Motor neuron (in vitro differentiated cells): ENCODE data around the gene AGO3. TPM values are rescaled to one million over a fixed set of nuclear protein-coding genes. Genes with fewer than 3 reads are reported as not detected.
A peak's percentile ranks its signal among the peaks of the same experiment; 100 is the strongest.

Source experiments
- ATAC-seq, 8 experiments: fragments of 200-7000 bp; cut with Tn5 transposase; replicated peaks in 6 of 8; 2 replicates each; pipeline ENCODE4 v1.8.0; 2021; ENCODE audit warnings: mild to moderate bottlenecking in 8 of 8, moderate library complexity in 8 of 8
- H3K27ac ChIP-seq, 2 donors: fragments of 250-450 bp; sonication (Bioruptor Pico); 2 replicates each; pipeline ENCODE4 v1.9.0; 2021; ENCODE audit warnings: antibody characterized with exemption in 2 of 2, mild to moderate bottlenecking in 2 of 2, moderate library complexity in 1 of 2
- H3K4me1 ChIP-seq, 2 donors: fragments of 250-450 bp; sonication (Bioruptor Pico); replicated peaks in 1 of 2; 2 replicates each; pipeline ENCODE4 v1.6.1; 2021; ENCODE audit warnings: antibody characterized with exemption in 2 of 2, mild to moderate bottlenecking in 2 of 2, moderate library complexity in 1 of 2
- H3K4me3 ChIP-seq, 5 donors: fragments of 250-450 bp; sonication (Bioruptor Pico); 2 replicates each; pipeline ENCODE4 v1.9.0; 2021; ENCODE audit warnings: antibody characterized with exemption in 5 of 5, mild to moderate bottlenecking in 5 of 5, moderate library complexity in 4 of 5
- WGBS, 10 experiments: fragments of 450-650 bp; shearing (Covaris generic); methylation state at CpG; one replicate each; pipeline ENCODE4 v1.0.0; 2022; 5-methylcytosine and 5-hydroxymethylcytosine counted together
- in situ Hi-C, 9 experiments: fragments of 400-800 bp; cut with MboI; loops; one replicate each; pipeline ENCODE4 v1.15.0; 2021; ENCODE audit warnings: low sequenced_read_pairs in 9 of 9, low pct_unique_long_range_greater_than_20kb in 2 of 9; ENCODE audit not compliant: unreplicated experiment in 9 of 9
- total RNA-seq, 8 experiments: library from RNA; unstranded; fragments of 300-600 nt; gene quantifications; 2 replicates each; pipeline versions ENCODE4 v1.2.3 to v1.2.4, GENCODE V29; 2022

The AGO3 gene
- total RNA-seq, 8 experiments from 2014 or later = 10.5 to 35.0 (median 16.9) TPM

- ATAC-seq = peak in 5 of 8 experiments; percentile 1 to 51 (median 6)
- Histone ChIP-seq H3K4me3 (peak overlapping the region; percentile 65 to 94 (median 83)), H3K27ac (peak overlapping the region; percentile 86 to 93), H3K4me1 (peaks cover 12 to 13% of the 10 kb centered on the region in 2 donors)
- in situ Hi-C loops = loop anchor here in 1 of 9 experiments (10.0 kb wide), 1 partner anchor 335 kb away; no protein-coding TSS in a partner anchor
- 0 to 42% (median 9%) methylated on average over 1 to 31 of the region's 32 CpGs for WGBS, 10 experiments
Measured at GRCh38 chr1:36089393-36090121, 158.7 kb downstream of the AGO3 start.

- in situ Hi-C loops = loop anchor here in 1 of 9 experiments (10.0 kb wide), 1 partner anchor 334 kb away; no protein-coding TSS in a partner anchor
- no peak overlapping the region for H3K4me3 ChIP-seq
- H3K27ac ChIP-seq = no peak overlapping the region
- ATAC-seq = no peak
- WGBS, 10 experiments = 83 to 100% (median 96%) methylated on average over 1 to 2 of the region's 4 CpGs; no CpG with 5 or more reads in 4 of the 10 experiments
- H3K4me1 ChIP-seq = peaks cover 8 to 11% of the 10 kb centered on the region in 2 donors
Measured at GRCh38 chr1:36091141-36091540, 160.2 kb downstream of the AGO3 start.

- in situ Hi-C loops = loop anchor here in 1 of 9 experiments (10.0 kb wide), 1 partner anchor 333 kb away; no protein-coding TSS in a partner anchor
- Histone ChIP-seq H3K4me1 (peaks cover 8 to 11% of the 10 kb centered on the region in 2 donors), H3K27ac (no peak overlapping the region), H3K4me3 (no peak overlapping the region)
- ATAC-seq = no peak
- WGBS, 10 experiments = 89 to 100% (median 91%) methylated on average over 2 to 13 of the region's 13 CpGs; no CpG with 5 or more reads in 6 of the 10 experiments
Measured at GRCh38 chr1:36091698-36092097, 160.8 kb downstream of the AGO3 start.

GRCh38 chr1:36092166-36092797 lies 161.4 kb downstream of the AGO3 start:
- peaks cover 9 to 11% of the 10 kb centered on the region in 2 donors for H3K4me1 ChIP-seq
- in situ Hi-C loops = loop anchor here in 1 of 9 experiments (10.0 kb wide), 1 partner anchor 333 kb away; no protein-coding TSS in a partner anchor
- WGBS, 10 experiments = 93 to 100% (median 96%) methylated on average over 2 to 10 of the region's 17 CpGs; no CpG with 5 or more reads in 3 of the 10 experiments
- no peak overlapping the region for H3K27ac ChIP-seq
- no peak overlapping the region for H3K4me3 ChIP-seq
- no peak for ATAC-seq

GRCh38 chr1:36092798-36093185 lies 161.9 kb downstream of the AGO3 start:
- 92 to 100% (median 100%) methylated on average over 1 to 8 of the region's 9 CpGs; no CpG with 5 or more reads in 3 of the 10 experiments for WGBS, 10 experiments

GRCh38 chr1:36093226-36093625 lies 162.3 kb downstream of the AGO3 start:
- in situ Hi-C loops = loop anchor here in 1 of 9 experiments (10.0 kb wide), 1 partner anchor 332 kb away; no protein-coding TSS in a partner anchor
- no peak for ATAC-seq
- WGBS, 10 experiments = 20 to 100% (median 96%) methylated on average over 1 to 5 of the region's 7 CpGs; no CpG with 5 or more reads in 2 of the 10 experiments
- Histone ChIP-seq H3K27ac (no peak overlapping the region), H3K4me3 (no peak overlapping the region), H3K4me1 (peaks cover 10% of the 10 kb centered on the region in 2 donors)

More at GRCh38 chr1:36092798-36093185, 161.9 kb downstream of the AGO3 start:
- Histone ChIP-seq H3K27ac (no peak overlapping the region), H3K4me1 (peaks cover 11% of the 10 kb centered on the region in 2 donors), H3K4me3 (no peak overlapping the region)
- no peak for ATAC-seq
- in situ Hi-C loops = loop anchor here in 1 of 9 experiments (10.0 kb wide), 1 partner anchor 332 kb away; no protein-coding TSS in a partner anchor

GRCh38 chr1:36093929-36094328 lies 163.0 kb downstream of the AGO3 start:
- 80 to 100% (median 97%) methylated on average over 1 to 3 of the region's 3 CpGs; no CpG with 5 or more reads in 3 of the 10 experiments for WGBS, 10 experiments
- peaks cover 7 to 8% of the 10 kb centered on the region in 2 donors for H3K4me1 ChIP-seq

GRCh38 chr1:36094621-36095061 lies 163.7 kb downstream of the AGO3 start:
- ATAC-seq = peak in 2 of 8 experiments; percentile 61 to 76
- Histone ChIP-seq H3K27ac (no peak overlapping the region), H3K4me3 (no peak overlapping the region), H3K4me1 (peaks cover 7 to 9% of the 10 kb centered on the region in 2 donors)
- in situ Hi-C loops = loop anchor here in 1 of 9 experiments (10.0 kb wide), 1 partner anchor 330 kb away; no protein-coding TSS in a partner anchor
- WGBS, 10 experiments = 0 to 96% (median 93%) methylated on average over 1 to 8 of the region's 8 CpGs; no CpG with 5 or more reads in 3 of the 10 experiments

More at GRCh38 chr1:36093929-36094328, 163.0 kb downstream of the AGO3 start:
- no peak overlapping the region for H3K4me3 ChIP-seq
- peak in 1 of 8 experiments; percentile 20 for ATAC-seq
- no peak overlapping the region for H3K27ac ChIP-seq
- in situ Hi-C loops = loop anchor here in 1 of 9 experiments (10.0 kb wide), 1 partner anchor 331 kb away; no protein-coding TSS in a partner anchor

- H3K27ac ChIP-seq = no peak overlapping the region
- 40 to 100% (median 96%) methylated on average over 1 to 7 of the region's 15 CpGs; no CpG with 5 or more reads in 2 of the 10 experiments for WGBS, 10 experiments
- H3K4me1 ChIP-seq = peaks cover 0 to 5% of the 10 kb centered on the region in 2 donors
- no peak for ATAC-seq
- H3K4me3 ChIP-seq = no peak overlapping the region
- in situ Hi-C loops = loop anchor here in 1 of 9 experiments (10.0 kb wide), 1 partner anchor 329 kb away; no protein-coding TSS in a partner anchor
Measured at GRCh38 chr1:36095760-36096405, 165.0 kb downstream of the AGO3 start.

GRCh38 chr1:36096500-36097432 lies 165.9 kb downstream of the AGO3 start:
- Histone ChIP-seq H3K4me3 (no peak overlapping the region), H3K27ac (no peak overlapping the region), H3K4me1 (peaks cover 0 to 5% of the 10 kb centered on the region in 2 donors)
- WGBS, 10 experiments = 69 to 100% (median 80%) methylated on average over 1 to 11 of the region's 16 CpGs; no CpG with 5 or more reads in 5 of the 10 experiments
- ATAC-seq = peak; percentile 5 to 76 (median 46)
- in situ Hi-C loops = loop anchor here in 1 of 9 experiments (10.0 kb wide), 1 partner anchor 328 kb away; no protein-coding TSS in a partner anchor
